Stimulated activated CD4-positive, alpha-beta T cell treated with anti-CD3 and anti-CD28 coated beads, Interleukin-1b, Interleukin-23, amount 100 ng/mL, for 48 hours (primary cell): ENCODE measurements around the gene SYNGR4.

Source experiments
- DNase-seq: peaks from one replicate; pipeline ENCODE4 v3.0.0-alpha.2; 2020

Gene SYNGR4

GRCh38 chr19:48341515-48342413 lies 22.4 kb upstream of the SYNGR4 start:
- no peak for DNase-seq

DNA sequence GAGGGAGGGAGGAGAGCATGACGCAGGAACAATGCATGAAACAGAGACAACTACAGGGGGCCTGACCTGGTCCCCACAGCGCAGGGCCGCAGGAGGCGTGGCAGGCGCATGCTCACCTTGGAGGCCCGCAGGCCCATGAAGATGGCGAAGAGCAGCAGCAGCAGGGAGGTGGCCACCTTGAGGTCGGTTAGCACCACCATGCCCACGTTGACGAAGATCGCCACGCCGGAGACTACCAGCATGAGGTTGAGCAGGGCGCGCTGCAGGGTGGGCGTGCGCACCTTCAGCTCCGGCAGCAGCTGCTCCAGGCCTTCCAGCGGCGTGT lies 21.8 kb upstream of the SYNGR4 start:
- no peak for DNase-seq

DNA sequence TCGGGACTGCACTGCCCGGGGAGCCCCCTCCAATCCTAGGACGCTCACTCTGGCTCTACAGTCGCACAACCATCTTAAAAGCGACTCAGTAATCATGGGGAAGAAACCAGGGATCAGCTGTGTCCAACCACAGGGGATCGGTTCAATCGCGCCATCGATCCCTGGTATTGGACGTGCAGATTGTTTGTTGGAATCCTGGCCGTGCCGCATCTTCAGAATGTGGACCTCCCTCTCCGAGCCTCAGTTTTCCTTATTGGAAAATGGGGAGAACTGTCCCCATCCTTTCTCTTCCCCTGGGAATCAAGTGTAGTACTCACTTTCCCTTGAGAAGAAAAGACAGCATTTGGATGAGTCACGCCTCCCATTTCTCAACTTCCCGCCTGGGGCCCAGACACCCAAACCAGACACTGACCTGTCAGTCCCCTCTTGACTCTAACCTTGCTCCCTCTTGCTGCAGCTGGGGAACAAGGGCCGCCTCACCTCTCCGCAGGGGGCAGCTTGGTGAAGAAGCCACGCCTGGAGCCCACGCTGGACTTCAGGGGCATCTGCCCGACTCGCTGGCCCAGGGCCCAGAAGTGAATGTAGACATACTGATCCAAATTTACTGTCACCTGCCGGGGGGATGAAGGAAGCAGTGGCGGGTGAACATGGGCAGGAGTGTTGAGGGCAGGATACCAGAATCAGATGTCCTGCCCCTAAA lies 21.2 kb upstream of the SYNGR4 start:
- DNase-seq: no peak

DNA sequence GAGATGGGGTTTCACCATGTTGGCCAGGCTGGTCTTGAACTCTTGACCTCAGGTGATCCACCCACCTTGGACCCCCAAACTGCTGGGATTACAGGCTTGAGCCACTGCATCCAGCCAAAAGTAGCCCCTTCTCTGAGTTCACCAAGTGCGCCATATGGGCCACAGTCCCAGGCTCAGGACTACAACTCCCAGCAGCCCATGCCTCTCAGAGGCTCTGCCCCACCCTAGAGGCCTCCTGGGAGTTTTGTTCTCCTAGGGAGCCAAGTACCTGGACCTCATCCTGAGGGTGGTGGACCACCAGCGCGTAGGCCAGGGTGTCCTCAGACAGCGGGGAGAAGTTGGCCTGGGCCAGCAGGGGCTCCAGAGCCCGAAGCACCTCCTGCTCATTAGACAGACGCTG lies 19.3 kb upstream of the SYNGR4 start:
- no peak for DNase-seq

DNA sequence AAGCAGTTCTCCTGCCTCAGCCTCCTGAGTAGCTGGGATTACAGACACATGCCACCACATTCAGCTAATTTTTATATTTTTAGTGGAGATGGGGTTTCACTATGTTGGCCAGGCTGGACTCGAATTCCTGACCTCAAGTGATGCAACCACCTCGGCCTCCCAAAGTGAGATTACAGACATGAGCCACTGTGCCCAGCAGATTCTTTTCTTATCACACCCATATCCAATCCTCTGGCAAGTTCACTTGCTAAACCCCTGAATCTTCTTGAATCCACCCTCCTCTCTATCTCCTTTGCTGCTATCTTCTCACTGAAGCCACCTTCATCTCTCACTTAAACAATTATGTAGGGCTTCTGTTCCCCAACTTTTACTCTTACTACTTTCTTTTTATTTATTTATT lies 18.0 kb upstream of the SYNGR4 start:
- no peak for DNase-seq

DNA sequence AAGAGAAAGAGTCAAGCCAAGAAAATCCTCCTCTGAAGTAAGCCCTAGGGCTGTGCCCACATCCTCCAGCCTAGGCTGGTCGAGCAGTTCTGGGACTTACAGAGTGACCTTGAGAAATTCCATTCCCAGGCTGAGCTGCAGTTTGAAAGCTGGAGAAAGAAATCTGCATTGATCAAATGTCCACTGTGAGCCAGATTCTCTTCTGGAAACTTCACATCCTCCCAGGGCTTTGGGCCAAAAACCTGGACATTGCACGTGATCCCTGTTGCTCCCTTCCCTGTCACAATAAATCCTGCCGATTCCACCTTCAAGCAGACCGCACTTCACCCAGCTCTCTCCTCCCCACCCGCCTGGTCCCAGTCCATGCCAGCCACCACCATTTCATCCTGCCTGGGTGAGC lies 16.1 kb upstream of the SYNGR4 start:
- DNase-seq: no peak

DNA sequence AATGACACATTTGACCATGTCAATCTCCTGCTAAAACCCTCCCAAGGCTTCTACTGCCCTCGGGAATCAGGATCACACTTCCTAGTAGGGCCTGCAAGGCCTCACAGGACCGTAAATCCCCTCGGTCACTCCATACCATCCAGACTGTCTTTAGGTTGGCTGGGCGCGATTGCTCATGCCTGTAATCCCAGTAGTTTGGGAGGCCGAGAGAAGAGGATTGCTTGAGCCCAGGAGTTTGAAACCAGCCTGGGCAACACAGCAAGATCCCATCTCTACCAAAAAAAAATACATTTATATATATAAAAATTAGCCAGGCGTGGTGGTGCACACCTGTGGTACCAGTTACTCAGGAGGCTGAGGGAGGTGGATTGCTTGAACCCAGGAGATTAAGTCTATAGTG lies 15.4 kb upstream of the SYNGR4 start:
- no peak for DNase-seq

GRCh38 chr19:48350856-48351255 lies 13.3 kb upstream of the SYNGR4 start:
- DNase-seq: no peak

- DNase-seq: peak; percentile 84
Measured at GRCh38 chr19:48351341-48351752, 12.8 kb upstream of the SYNGR4 start.

DNA sequence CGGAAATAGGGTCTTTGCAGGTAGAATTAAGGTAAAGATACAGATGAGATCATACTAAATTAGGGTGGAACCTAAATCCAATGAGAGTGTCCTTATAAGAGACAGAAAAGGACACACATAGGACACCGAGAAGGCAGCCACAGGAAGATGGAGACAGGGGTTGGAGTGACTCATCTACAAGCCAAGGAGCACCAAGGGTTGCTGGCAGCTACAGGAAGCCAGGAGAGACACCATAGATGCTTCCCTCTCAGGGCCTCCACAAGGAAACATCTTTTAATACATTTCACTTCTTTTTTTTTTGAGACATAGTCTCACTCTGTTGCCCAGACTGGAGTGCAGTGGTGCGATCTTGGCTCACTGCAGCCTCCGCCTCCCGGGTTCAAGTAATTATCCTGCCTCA lies 10.5 kb upstream of the SYNGR4 start:
- no peak for DNase-seq

- no peak for DNase-seq
Measured at GRCh38 chr19:48354332-48354992, 9.7 kb upstream of the SYNGR4 start.

DNA sequence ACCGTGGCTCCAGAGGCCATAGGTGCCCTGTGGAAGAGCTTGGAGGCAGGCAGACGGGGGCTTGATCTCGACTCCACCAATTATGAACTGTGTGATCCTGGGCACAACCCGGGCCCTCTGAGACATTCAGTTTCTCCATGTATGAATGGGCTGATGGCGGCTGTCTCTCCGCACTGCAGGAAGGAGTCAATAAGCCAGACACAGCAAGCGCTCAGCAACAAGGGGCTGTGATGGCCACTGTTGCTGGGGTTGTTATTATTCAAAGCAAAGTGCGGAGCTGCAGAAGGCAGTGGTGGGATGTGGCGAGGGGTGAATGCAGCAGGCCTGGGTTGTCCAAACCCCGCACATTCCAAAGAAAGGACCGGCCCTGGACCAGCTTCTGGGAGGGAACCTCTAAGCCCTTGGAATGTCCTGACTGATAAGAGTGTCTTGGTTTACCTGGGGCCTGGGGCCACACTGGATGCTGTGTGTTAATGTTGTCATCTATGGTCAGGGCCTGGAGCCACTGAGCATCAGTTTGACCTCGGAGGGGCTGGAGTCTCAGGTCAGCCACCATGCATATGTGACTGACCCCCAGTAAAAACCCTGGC lies 8.7 kb upstream of the SYNGR4 start:
- DNase-seq: no peak

DNA sequence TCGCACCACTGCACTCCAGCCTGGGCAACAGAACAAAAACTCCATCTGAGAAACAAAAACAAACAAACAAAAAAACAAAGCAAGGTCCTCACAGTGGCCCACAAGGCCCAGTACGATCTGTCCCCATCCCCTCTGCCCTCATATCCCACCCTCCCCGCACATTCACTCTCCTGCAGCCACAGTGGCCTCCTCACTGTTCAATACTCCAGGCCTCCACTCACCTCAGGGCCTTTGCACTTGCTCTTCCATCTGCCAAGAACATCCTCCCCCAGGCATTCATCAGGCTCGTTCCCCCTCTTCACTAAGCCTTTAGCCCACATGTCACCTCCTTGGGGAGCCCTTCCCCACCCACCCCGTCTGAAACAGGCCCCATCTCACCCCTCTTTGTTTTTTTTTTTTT lies 5.0 kb upstream of the SYNGR4 start:
- DNase-seq: no peak

- DNase-seq: no peak
Measured at GRCh38 chr19:48361912-48362311, 2.3 kb upstream of the SYNGR4 start.

DNA sequence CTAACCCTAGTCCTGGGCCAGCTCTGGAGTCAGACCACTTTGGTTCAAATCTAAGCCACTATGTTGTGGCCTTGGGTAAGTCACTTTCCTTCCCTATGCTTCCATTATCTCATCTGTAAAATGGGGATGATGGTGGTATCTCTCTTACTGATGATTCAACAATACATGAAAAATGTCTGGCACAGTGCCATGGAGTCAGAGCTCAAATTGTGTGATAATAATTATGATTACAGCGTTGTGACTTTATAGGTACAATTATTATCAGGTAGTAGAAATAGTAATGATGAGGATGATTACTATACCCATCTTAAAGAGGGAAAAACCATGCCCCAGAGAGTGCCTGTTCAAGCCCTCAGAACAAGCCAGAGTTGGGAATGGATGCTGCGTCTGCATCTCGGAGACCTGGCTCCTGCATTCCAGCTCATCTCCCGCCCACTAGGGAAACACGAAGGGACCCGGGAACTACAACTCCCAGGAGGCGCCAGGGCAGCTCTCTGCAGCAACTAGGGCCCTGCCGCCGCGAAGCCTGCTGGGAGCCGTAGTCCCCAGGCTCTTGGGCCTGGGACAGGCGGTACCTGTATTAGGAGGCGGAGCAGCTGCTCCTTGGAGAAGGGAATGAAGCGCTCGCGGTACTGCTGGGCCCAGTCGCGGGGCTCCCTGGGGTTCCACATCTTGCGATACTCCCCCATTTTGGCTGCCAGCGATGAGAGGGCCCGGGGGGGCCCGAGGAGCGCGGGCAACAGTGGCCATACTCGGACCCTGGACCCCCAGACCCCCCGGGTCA lies 1.3 kb upstream of the SYNGR4 start:
- peak; percentile 91 for DNase-seq

DNA sequence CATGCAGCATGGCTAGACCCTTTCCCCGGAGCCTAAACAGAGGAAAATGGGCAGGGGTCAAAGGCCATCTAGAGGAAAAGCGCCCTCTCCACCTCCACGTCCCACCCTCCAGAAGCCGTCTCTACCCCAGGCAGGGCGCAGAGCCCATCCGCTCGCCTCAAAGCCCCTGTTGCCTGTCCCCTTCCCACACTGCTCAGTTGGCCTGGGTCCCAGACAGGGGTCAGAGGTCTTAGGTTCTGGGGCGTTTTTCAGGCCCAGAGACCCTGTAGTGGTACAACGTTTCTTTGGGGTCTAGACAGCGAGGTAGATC lies 712 bp upstream of the SYNGR4 start:
- no peak for DNase-seq

- peak; percentile 13 for DNase-seq
Measured at GRCh38 chr19:48364598-48365348, 606 bp downstream of the SYNGR4 start.

DNA sequence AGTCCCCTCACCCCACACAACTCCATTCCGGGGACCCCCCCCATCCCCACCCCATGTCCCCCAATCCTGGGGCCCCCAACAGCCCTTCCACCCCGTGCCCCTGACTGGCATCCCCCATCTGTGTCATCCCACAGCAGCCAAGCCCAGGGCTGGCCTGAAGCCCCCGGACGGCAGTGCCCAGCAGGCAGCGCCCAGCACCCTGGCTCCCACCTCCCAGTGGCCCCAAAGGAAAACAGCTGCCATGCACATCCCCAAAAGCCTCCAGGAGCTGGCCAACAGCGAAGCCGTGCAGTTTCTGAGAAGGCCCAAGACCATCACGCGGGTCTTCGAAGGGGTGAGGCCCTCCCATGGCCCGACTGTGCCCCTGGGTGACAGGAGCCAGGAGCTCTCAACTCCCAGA lies 1.4 kb downstream of the SYNGR4 start:
- no peak for DNase-seq

GRCh38 chr19:48367855-48368254 lies 3.7 kb downstream of the SYNGR4 start:
- no peak for DNase-seq

GRCh38 chr19:48368936-48369335 lies 4.8 kb downstream of the SYNGR4 start:
- DNase-seq: no peak

- DNase-seq: no peak
Measured at GRCh38 chr19:48370955-48371354, 6.8 kb downstream of the SYNGR4 start.

- no peak for DNase-seq
Measured at GRCh38 chr19:48371367-48371766, 7.2 kb downstream of the SYNGR4 start.
